ENCODE measurements around the gene NIN. TPM values are rescaled to one million over a fixed set of nuclear protein-coding genes. Genes with fewer than 3 reads are reported as not detected.

The NIN gene
- total RNA-seq, 1 experiment from 2014 or later: 37.1 TPM

GRCh38 chr14:50792634-50793068 lies 38.3 kb downstream of the NIN start:
- TF ChIP-seq POLR2AphosphoS5 (IDR thresholded peaks at IDR 0.05; ENCODE audit: low read depth, low read length) (no peak), TCF7L2 (IDR thresholded peaks at IDR 0.05; ENCODE audit: low read depth, low read length) (no peak), SIN3A (IDR thresholded peaks at IDR 0.05; ENCODE audit: borderline replicate concordance, insufficient read depth, low read depth, low read length) (no peak)
- no peaks in the 10 kb centered on the region for H3K4me1 ChIP-seq (ENCODE audit: control insufficient read depth, insufficient read depth, low read length)
- no peaks in the 10 kb centered on the region for H3K9me3 ChIP-seq (ENCODE audit: control insufficient read depth, insufficient read depth, low read depth, low read length)
- H3K36me3 ChIP-seq (ENCODE audit: control insufficient read depth, insufficient read depth, low read length): no peaks in the 10 kb centered on the region
- in situ Hi-C loops (cut with HindIII; ENCODE audit: low pct_unique_long_range_greater_than_20kb, low sequenced_read_pairs): no loop called here
- no peak overlapping the region for H3K4me3 ChIP-seq (ENCODE audit: low read depth in 2 of 2, low read length in 2 of 2)
- ChIA-PET CTCF (no interaction called here), POLR2A (no interaction called here)
- DNase-seq (ENCODE audit: low read depth, low spot score) (no peak), ATAC-seq (no peak)
- no peak overlapping the region for H3K27ac ChIP-seq (ENCODE audit: low read length)
- intact Hi-C loops (cut with micrococcal nuclease; ENCODE audit: unreplicated experiment): no loop called here
- BruUV-seq (replicated peaks): no TSS peak
- no peaks in the 10 kb centered on the region for H3K27me3 ChIP-seq (ENCODE audit: control insufficient read depth, insufficient read depth, low read length)

GRCh38 chr14:50792051-50792477 lies 38.9 kb downstream of the NIN start:
- Histone ChIP-seq H3K36me3 (ENCODE audit: control insufficient read depth, insufficient read depth, low read length) (no peaks in the 10 kb centered on the region), H3K4me3 (ENCODE audit: low read depth in 2 of 2, low read length in 2 of 2) (no peak overlapping the region), H3K27me3 (ENCODE audit: control insufficient read depth, insufficient read depth, low read length) (no peaks in the 10 kb centered on the region), H3K4me1 (ENCODE audit: control insufficient read depth, insufficient read depth, low read length) (no peaks in the 10 kb centered on the region), H3K9me3 (ENCODE audit: control insufficient read depth, insufficient read depth, low read depth, low read length) (no peaks in the 10 kb centered on the region), H3K27ac (ENCODE audit: low read length) (no peak overlapping the region)
- intact Hi-C loops (cut with micrococcal nuclease; ENCODE audit: unreplicated experiment) (no loop called here), in situ Hi-C loops (cut with HindIII; ENCODE audit: low pct_unique_long_range_greater_than_20kb, low sequenced_read_pairs) (no loop called here)
- no peak for TF ChIP-seq REST (IDR thresholded peaks at IDR 0.05; ENCODE audit: insufficient read depth in 1 of 2, low read depth in 2 of 2, low read length in 1 of 2)
- TF ChIP-seq TCF7L2 (IDR thresholded peaks at IDR 0.05; ENCODE audit: low read depth, low read length): no peak
- TF ChIP-seq CTCF (IDR thresholded peaks at IDR 0.05): no peak
- TF ChIP-seq SIN3A (IDR thresholded peaks at IDR 0.05; ENCODE audit: borderline replicate concordance, insufficient read depth, low read depth, low read length): no peak
- TF ChIP-seq POLR2AphosphoS5 (IDR thresholded peaks at IDR 0.05; ENCODE audit: low read depth, low read length): no peak
- POLR2A ChIA-PET: no interaction called here
- ATAC-seq: no peak
- CTCF ChIA-PET: no interaction called here
- no peak for DNase-seq (ENCODE audit: low read depth, low spot score)
- no TSS peak for BruUV-seq (replicated peaks)

- intact Hi-C loops (cut with micrococcal nuclease; ENCODE audit: unreplicated experiment): no loop called here
- no peak for DNase-seq (ENCODE audit: low read depth, low spot score)
- no peaks in the 10 kb centered on the region for H3K4me1 ChIP-seq (ENCODE audit: control insufficient read depth, insufficient read depth, low read length)
- no peaks in the 10 kb centered on the region for H3K9me3 ChIP-seq (ENCODE audit: control insufficient read depth, insufficient read depth, low read depth, low read length)
- in situ Hi-C loops (cut with HindIII; ENCODE audit: low pct_unique_long_range_greater_than_20kb, low sequenced_read_pairs): no loop called here
- H3K27me3 ChIP-seq (ENCODE audit: control insufficient read depth, insufficient read depth, low read length): no peaks in the 10 kb centered on the region
- no peak overlapping the region for H3K4me3 ChIP-seq (ENCODE audit: low read depth in 2 of 2, low read length in 2 of 2)
- TF ChIP-seq POLR2AphosphoS5 (IDR thresholded peaks at IDR 0.05; ENCODE audit: low read depth, low read length) (no peak), TCF7L2 (IDR thresholded peaks at IDR 0.05; ENCODE audit: low read depth, low read length) (no peak), CTCF (IDR thresholded peaks at IDR 0.05) (no peak), SIN3A (IDR thresholded peaks at IDR 0.05; ENCODE audit: borderline replicate concordance, insufficient read depth, low read depth, low read length) (no peak), REST (IDR thresholded peaks at IDR 0.05; ENCODE audit: insufficient read depth in 1 of 2, low read depth in 2 of 2, low read length in 1 of 2) (no peak)
- no peak for ATAC-seq
- BruUV-seq (replicated peaks): no TSS peak
- CTCF ChIA-PET: no interaction called here
- no peak overlapping the region for H3K27ac ChIP-seq (ENCODE audit: low read length)
- POLR2A ChIA-PET: no interaction called here
- H3K36me3 ChIP-seq (ENCODE audit: control insufficient read depth, insufficient read depth, low read length): no peaks in the 10 kb centered on the region
Measured at GRCh38 chr14:50791201-50791600, 39.8 kb downstream of the NIN start.
